ENCODE measurements around the gene FMN1. TPM values are rescaled to one million over a fixed set of nuclear protein-coding genes. Genes with fewer than 3 reads are reported as not detected.

FMN1 gene
- total and polyA plus RNA-seq, 2 of the 8 experiments (the other 6 are each of a cell fraction or from before 2014, with no cell fraction given) = 0.27 to 3.7 TPM

DNA sequence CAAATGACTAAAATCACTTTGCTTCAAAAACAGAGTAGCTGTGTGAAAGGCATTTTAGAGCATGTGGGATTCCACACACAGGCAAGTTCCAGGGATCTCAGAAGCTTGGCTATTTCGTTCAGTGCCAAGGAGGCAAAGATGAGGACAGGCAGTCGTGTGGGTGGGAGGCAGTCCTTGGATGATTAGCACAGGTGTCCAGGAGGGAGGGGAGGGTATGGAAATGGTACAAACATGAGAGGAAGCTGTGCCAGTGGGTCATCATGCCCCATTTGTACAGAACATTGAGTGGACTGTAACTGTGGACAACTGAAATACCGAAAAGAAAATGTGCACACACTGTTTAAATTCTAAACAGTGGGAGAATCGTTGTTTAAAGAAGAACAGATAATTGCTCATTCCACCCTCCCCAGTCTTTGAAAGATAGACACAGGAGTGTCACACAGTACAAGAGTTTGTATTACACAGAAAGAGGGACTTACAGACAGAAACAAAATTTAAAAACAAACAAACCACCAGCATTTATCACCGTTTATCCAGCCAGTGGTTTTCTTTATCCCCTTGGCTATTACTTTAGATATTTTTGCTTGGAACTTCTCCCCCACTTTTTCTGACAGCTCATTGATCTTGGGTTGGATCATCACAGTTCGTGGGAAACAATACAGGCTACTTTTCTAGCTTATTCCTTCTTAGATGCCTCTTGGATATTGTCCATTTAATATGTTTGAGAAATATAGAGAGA is 353.8 kb downstream of the FMN1 start:
- no peak overlapping the region for H4K8ac ChIP-seq (ENCODE audit: extremely low read depth, insufficient read depth, low read length)
- no peak overlapping the region for H3K4me3 ChIP-seq (ENCODE audit: extremely low read depth in 1 of 4, insufficient read depth in 2 of 4, low read depth in 3 of 4, low read length in 4 of 4)
- H4K20me1 ChIP-seq (replicated peaks in 1 of 2; ENCODE audit: control insufficient read depth in 1 of 2, insufficient read depth in 2 of 2, low read length in 2 of 2) = no peaks in the 10 kb centered on the region
- FAIRE-seq (no peak), DNase-seq (ENCODE audit: low read depth in 1 of 2, low spot score in 2 of 2) (no peak)
- H4K5ac ChIP-seq (ENCODE audit: insufficient read length, low read depth, low read length) = no peak overlapping the region
- peaks cover 0 to 4% (median 0%) of the 10 kb centered on the region in 4 experiments; a peak in 2 of 7 replicates for H3K4me1 ChIP-seq (replicated peaks in 1 of 4; ENCODE audit: control insufficient read depth in 3 of 4, insufficient read depth in 4 of 4, low read length in 3 of 4)
- H2BK20ac ChIP-seq (ENCODE audit: low read length) = no peak overlapping the region
- H2AK5ac ChIP-seq (ENCODE audit: low read depth, low read length) = no peak overlapping the region
- POLR2A ChIA-PET (ENCODE audit: partially characterized antibody) = no interaction called here
- no peaks in the 10 kb centered on the region for H3K36me3 ChIP-seq (ENCODE audit: control insufficient read depth in 2 of 4, insufficient read depth in 4 of 4, low read length in 3 of 4)
- H3K9me3 ChIP-seq (ENCODE audit: insufficient read depth in 2 of 2, low read depth in 1 of 2, low read length in 1 of 2) = no peaks in the 10 kb centered on the region
- no peak overlapping the region for H2BK12ac ChIP-seq (ENCODE audit: low read depth, low read length)
- no peak overlapping the region for H3K4me2 ChIP-seq (ENCODE audit: insufficient read depth in 1 of 2, low read depth in 2 of 2, low read length in 2 of 2)
- H3K27ac ChIP-seq (ENCODE audit: low read depth, low read length) = no peak overlapping the region
- no peak overlapping the region for H3K56ac ChIP-seq (replicated peaks; ENCODE audit: insufficient read length, low read depth, low read length)
- CTCF ChIA-PET (ENCODE audit: partially characterized antibody) = interaction anchor here (0.6 to 6.1 kb wide), 10 partner anchors 10 to 191 kb away, joined by 3 to 57 read pairs (median 4); no protein-coding TSS in a partner anchor
- no peak overlapping the region for H2BK5ac ChIP-seq (ENCODE audit: low read depth, low read length)
- no peak overlapping the region for H4K91ac ChIP-seq (replicated peaks; ENCODE audit: insufficient read length, low read length)
- H3K23ac ChIP-seq (ENCODE audit: insufficient read length) = no peak overlapping the region
- no peak overlapping the region for H2AFZ ChIP-seq (ENCODE audit: low read length)
- H2BK120ac ChIP-seq (replicated peaks; ENCODE audit: low read depth, low read length) = no peak overlapping the region
- no peak overlapping the region for H3K14ac ChIP-seq (ENCODE audit: insufficient read length)
- 78% methylated on average over 6 of the region's 6 CpGs; no CpG with 5 or more reads in 1 of the 2 experiments for WGBS, 2 experiments (ENCODE audit: extremely low coverage in 1 of 2, insufficient coverage in 1 of 2, insufficient read length in 1 of 2, insufficient replicate concordance in 2 of 2, low coverage in 1 of 2, low lambda C conversion rate in 2 of 2, missing lambda C conversion rate in 1 of 2)
- no peaks in the 10 kb centered on the region for H3K27me3 ChIP-seq (replicated peaks in 1 of 4; ENCODE audit: control insufficient read depth in 3 of 4, extremely low read depth in 1 of 4, insufficient read depth in 3 of 4, low read length in 3 of 4)
- no peak overlapping the region for H3K4ac ChIP-seq (replicated peaks; ENCODE audit: insufficient read length, low read depth, low read length)
- no peaks in the 10 kb centered on the region for H3K23me2 ChIP-seq (ENCODE audit: low read depth, low read length)
- no peaks in the 10 kb centered on the region for H3K79me1 ChIP-seq (ENCODE audit: low read depth, low read length)
- no peak overlapping the region for H2BK15ac ChIP-seq (ENCODE audit: low read length)
- no peak overlapping the region for H3K18ac ChIP-seq (ENCODE audit: extremely low read depth, low read length)
- H3K9ac ChIP-seq (replicated peaks in 1 of 4; ENCODE audit: extremely low read depth in 1 of 4, low read depth in 3 of 4, low read length in 3 of 4) = no peak overlapping the region
- TF ChIP-seq BRCA1 (IDR thresholded peaks at IDR 0.05; ENCODE audit: low read depth, low read length) (no peak), MAFK (IDR thresholded peaks at IDR 0.05; ENCODE audit: low read depth, low read length) (no peak), NANOG (IDR thresholded peaks at IDR 0.05; ENCODE audit: insufficient read depth, low read depth, low read length, poor library complexity, severe bottlenecking) (no peak)
- no peaks in the 10 kb centered on the region for H3K79me2 ChIP-seq (ENCODE audit: control insufficient read depth in 1 of 2, insufficient read depth in 2 of 2, low read length in 2 of 2)
